IMR-90 (cell line): ENCODE data around the gene TAF3. TPM values are rescaled to one million over a fixed set of nuclear protein-coding genes. Genes with fewer than 3 reads are reported as not detected.
A peak's percentile ranks its signal among the peaks of the same experiment; 100 is the strongest.

Source experiments
- ATAC-seq: fragments of 200-7000 bp; cut with Tn5 transposase; 2 replicates; pipeline ENCODE4 v1.9.1; 2020; ENCODE audit warnings: low read depth, mild to moderate bottlenecking, moderate library complexity
- BruUV-seq: library from RNA; stranded (reverse); fragments of 400-500 nt; replicated peaks from 2 replicates; lab custom pipeline; 2021; lab: Mats Ljungman, UMichigan
- CTCF ChIA-PET: fragments of 300-600 bp; formaldehyde crosslinking; extraction: SDS; loops from one replicate; lab custom pipeline; 2021; ENCODE audit warnings: antibody characterized with exemption; lab: Yijun Ruan, JAX
- POLR2A ChIA-PET: fragments of 300-600 bp; sonication (Branson Sonifier 250); formaldehyde crosslinking; loops from one replicate; lab custom pipeline; 2022; ENCODE audit warnings: antibody characterized with exemption; ENCODE audit not compliant: unreplicated experiment; lab: Charles Lee
- DNase-seq: peaks from one replicate; pipeline ENCODE4 v3.0.0; 2013
- H2AFZ ChIP-seq: replicated peaks from 2 replicates; pipeline ENCODE3; 2013; ENCODE audit warnings: low read length, mild to moderate bottlenecking; ENCODE audit not compliant: poor library complexity
- H2AK5ac ChIP-seq: 2 replicates; pipeline ENCODE4 v1.6.1; 2013; ENCODE audit warnings: low read depth, low read length, inconsistent platforms
- H2AK9ac ChIP-seq: replicated peaks from 2 replicates; pipeline ENCODE3; 2013; ENCODE audit warnings: mild to moderate bottlenecking, low read depth, low read length, moderate library complexity; ENCODE audit not compliant: poor library complexity
- H2BK120ac ChIP-seq: 2 replicates; pipeline ENCODE4 v1.6.1; 2013; ENCODE audit warnings: low read depth, low read length, inconsistent platforms
- H2BK15ac ChIP-seq: 3 replicates; pipeline ENCODE4 v1.6.1; 2013; ENCODE audit warnings: low read depth, low read length, inconsistent platforms
- H2BK20ac ChIP-seq: 2 replicates; pipeline ENCODE4 v1.6.1; 2013; ENCODE audit warnings: low read depth, mild to moderate bottlenecking, inconsistent platforms, low read length, moderate library complexity
- H2BK5ac ChIP-seq: 2 replicates; pipeline ENCODE4 v1.6.1; 2013; ENCODE audit warnings: mild to moderate bottlenecking, low read depth, low read length, inconsistent platforms; ENCODE audit not compliant: poor library complexity, severe bottlenecking
- H3K14ac ChIP-seq: replicated peaks from 2 replicates; pipeline ENCODE4 v1.6.1; 2013; ENCODE audit warnings: low read depth, low read length, inconsistent platforms
- H3K18ac ChIP-seq: 2 replicates; pipeline ENCODE4 v1.6.1; 2013; ENCODE audit warnings: low read depth, low read length, control low read depth
- H3K23ac ChIP-seq: 2 replicates; pipeline ENCODE4 v1.6.1; 2013; ENCODE audit warnings: low read depth, low read length, inconsistent platforms
- H3K27ac ChIP-seq: 2 replicates; pipeline ENCODE4 v1.5.1; 2013; ENCODE audit warnings: mild to moderate bottlenecking, control low read depth, low read length; ENCODE audit not compliant: insufficient read depth
- H3K27me3 ChIP-seq: 2 replicates; pipeline ENCODE4 v1.6.1; 2013; ENCODE audit warnings: low read length; ENCODE audit not compliant: control insufficient read depth, insufficient read depth
- H3K36me3 ChIP-seq: 2 replicates; pipeline ENCODE4 v1.6.1; 2013; ENCODE audit warnings: low read length, mixed read lengths; ENCODE audit not compliant: control insufficient read depth, insufficient read depth
- H3K4ac ChIP-seq: 2 replicates; pipeline ENCODE4 v1.6.1; 2013; ENCODE audit warnings: low read depth, low read length, inconsistent platforms
- H3K4me1 ChIP-seq: 2 replicates; pipeline ENCODE4 v1.6.1; 2013; ENCODE audit warnings: low read length, mixed read lengths; ENCODE audit not compliant: control insufficient read depth, insufficient read depth
- H3K4me2 ChIP-seq: 2 replicates; pipeline ENCODE4 v1.6.1; 2013; ENCODE audit warnings: low read depth, mild to moderate bottlenecking, control low read depth, low read length, moderate library complexity
- H3K4me3 ChIP-seq: 2 replicates; pipeline ENCODE4 v1.5.1; 2013; ENCODE audit warnings: low read depth, mild to moderate bottlenecking, control low read depth, low read length, moderate library complexity; ENCODE audit not compliant: insufficient read depth
- H3K56ac ChIP-seq: 2 replicates; pipeline ENCODE4 v1.6.1; 2013; ENCODE audit warnings: low read length, inconsistent platforms; ENCODE audit not compliant: insufficient read depth; ENCODE audit errors: extremely low read depth
- H3K79me1 ChIP-seq, 2 experiments: 2 replicates each; pipeline ENCODE4 v1.6.1; 2013; ENCODE audit warnings: low read length in 2 of 2, inconsistent platforms in 1 of 2, low read depth in 1 of 2
- H3K9ac ChIP-seq: 2 replicates; pipeline ENCODE4 v1.6.1; 2013; ENCODE audit warnings: low read depth, low read length, control low read depth
- H3K9me1 ChIP-seq: 2 replicates; pipeline ENCODE4 v1.6.1; 2013; ENCODE audit warnings: low read length, inconsistent platforms; ENCODE audit not compliant: insufficient read depth
- H3K9me3 ChIP-seq: 2 replicates; pipeline ENCODE4 v1.6.1; 2013; ENCODE audit warnings: low read length; ENCODE audit not compliant: control insufficient read depth, insufficient read depth
- H4K20me1 ChIP-seq: 2 replicates; pipeline ENCODE4 v1.6.1; 2013; ENCODE audit warnings: low read length, inconsistent platforms; ENCODE audit not compliant: insufficient read depth
- H4K5ac ChIP-seq: 2 replicates; pipeline ENCODE4 v1.6.1; 2013; ENCODE audit warnings: mild to moderate bottlenecking, low read depth, low read length, control low read depth
- H4K8ac ChIP-seq, 2 experiments: 2 replicates each; pipeline ENCODE4 v1.6.1; 2013; ENCODE audit warnings: low read depth in 2 of 2, low read length in 2 of 2, control low read depth in 1 of 2, inconsistent platforms in 1 of 2
- H4K91ac ChIP-seq: 2 replicates; pipeline ENCODE4 v1.6.1; 2013; ENCODE audit warnings: low read depth, low read length, inconsistent platforms; ENCODE audit not compliant: insufficient read depth
- BHLHE40 ChIP-seq: fragments of 150-350 bp; IDR thresholded peaks from 2 replicates; pipeline ENCODE4 v1.6.1; 2016; ENCODE audit warnings: mild to moderate bottlenecking, low read depth, low read length
- CEBPB ChIP-seq: IDR thresholded peaks from 2 replicates; pipeline ENCODE4 v1.6.1; 2012; ENCODE audit warnings: low read depth, low read length, improper control_type of control experiment
- CHD1 ChIP-seq: IDR thresholded peaks from 2 replicates; pipeline ENCODE4 v1.6.1; 2012; ENCODE audit warnings: low read depth, low read length, improper control_type of control experiment
- CTCF ChIP-seq: conservative IDR thresholded peaks from 2 replicates; pipeline ENCODE4 v1.5.1; 2012; ENCODE audit warnings: mild to moderate bottlenecking, low read depth, low read length, improper control_type of control experiment
- ELK1 ChIP-seq: fragments of 150-350 bp; IDR thresholded peaks from 2 replicates; pipeline ENCODE4 v1.6.1; 2016; ENCODE audit warnings: low read depth, mild to moderate bottlenecking, low read length, moderate library complexity, borderline replicate concordance
- FOS ChIP-seq: fragments of 150-350 bp; IDR thresholded peaks from 2 replicates; pipeline ENCODE4 v1.6.1; 2016; ENCODE audit warnings: low read depth, low read length
- MAFK ChIP-seq: IDR thresholded peaks from 2 replicates; pipeline ENCODE4 v1.6.1; 2012; ENCODE audit warnings: low read depth, low read length, improper control_type of control experiment
- MAZ ChIP-seq: IDR thresholded peaks from 2 replicates; pipeline ENCODE4 v1.6.1; 2012; ENCODE audit warnings: low read depth, mild to moderate bottlenecking, low read length, improper control_type of control experiment, moderate library complexity, borderline replicate concordance
- MXI1 ChIP-seq: IDR thresholded peaks from 2 replicates; pipeline ENCODE4 v1.6.1; 2012; ENCODE audit warnings: low read depth, mild to moderate bottlenecking, low read length, moderate library complexity, borderline replicate concordance
- NFE2L2 ChIP-seq: fragments of 150-350 bp; IDR thresholded peaks from 2 replicates; pipeline ENCODE4 v1.6.1; 2016; ENCODE audit warnings: low read depth, mild to moderate bottlenecking, low read length
- POLR2A ChIP-seq: IDR thresholded peaks from 2 replicates; pipeline ENCODE4 v1.6.1; 2012; ENCODE audit warnings: mild to moderate bottlenecking, low read depth, low read length
- RAD21 ChIP-seq: IDR thresholded peaks from 2 replicates; pipeline ENCODE4 v1.6.1; 2012; ENCODE audit warnings: low read length, improper control_type of control experiment
- RCOR1 ChIP-seq: IDR thresholded peaks from 2 replicates; pipeline ENCODE4 v1.6.1; 2012; ENCODE audit warnings: mild to moderate bottlenecking, low read length, improper control_type of control experiment; ENCODE audit not compliant: insufficient replicate concordance
- RFX5 ChIP-seq: IDR thresholded peaks from 2 replicates; pipeline ENCODE4 v1.8.0; 2012; ENCODE audit warnings: low read depth, mild to moderate bottlenecking, low read length, moderate library complexity
- SMC3 ChIP-seq: fragments of 150-350 bp; IDR thresholded peaks from 2 replicates; pipeline ENCODE4 v1.6.1; 2016; ENCODE audit warnings: low read depth, mild to moderate bottlenecking, antibody characterized with exemption, low read length, moderate library complexity
- WGBS, 2 experiments: methylation state at CpG; one replicate each; pipeline versions ENCODE4 v1.1.5 to v1.1.7; 2013; ENCODE audit warnings: missing lambda C conversion rate in 2 of 2; ENCODE audit not compliant: insufficient read length in 1 of 2; ENCODE audit errors: extremely low coverage in 2 of 2; 5-methylcytosine and 5-hydroxymethylcytosine counted together
- dilution Hi-C: fragments of 300-500 bp; cut with HindIII; formaldehyde crosslinking; loops from one replicate; pipeline ENCODE4 v1.14.3; 2018; ENCODE audit warnings: low sequenced_read_pairs; ENCODE audit not compliant: unreplicated experiment
- in situ Hi-C: fragments of 300-500 bp; cut with MboI; formaldehyde crosslinking; loops from 3 replicates; pipeline ENCODE4 v1.14.3; 2019; ENCODE audit warnings: low sequenced_read_pairs, inconsistent platforms, mixed read lengths
- intact Hi-C: fragments of 100-400 bp; cut with micrococcal nuclease; formaldehyde crosslinking; loops from 2 replicates; pipeline ENCODE4 v1.10.0; 2022
- polyA plus RNA-seq, 3 experiments: library from polyadenylated mRNA; depleted of rRNA; stranded (reverse); fragments of >200 nt; gene quantifications; 2 replicates each; pipeline ENCODE4 v1.2.3, GENCODE V29; 2012; ENCODE audit warnings: low replicate concordance in 1 of 3
- total RNA-seq: library from RNA; depleted of rRNA; stranded (reverse); fragments of >200 nt; gene quantifications from 2 replicates; pipeline ENCODE4 v1.2.3, GENCODE V29; 2012
- TF ChIP-seq, protein P1 (sequence below): fragments of 150-350 bp; IDR thresholded peaks from 2 replicates; pipeline ENCODE4 v1.6.1; 2017; ENCODE audit warnings: mild to moderate bottlenecking, antibody characterized with exemption, low read length, low read depth

Gene TAF3
- total and polyA plus RNA-seq, 2 of the 4 experiments (the other 2 are of a cell fraction): 1.4 to 2.3 TPM

GRCh38 chr10:7797582-7797981, 20.7 kb upstream of the TAF3 start:
- Histone ChIP-seq H3K4ac (no peak overlapping the region), H3K79me1 (peaks cover 14 to 33% of the 10 kb centered on the region in 2 experiments), H3K9me3 (no peaks in the 10 kb centered on the region), H2BK20ac (no peak overlapping the region), H3K4me1 (peaks cover 9% of the 10 kb centered on the region), H3K9me1 (0 out of 2 replicates have a peak, but pooled peaks cover 3% of the 10 kb centered on the region), H2AFZ (no peak overlapping the region), H3K23ac (no peak overlapping the region), H3K27me3 (no peaks in the 10 kb centered on the region), H3K4me3 (no peak overlapping the region), H3K14ac (no peak overlapping the region), H3K27ac (peak overlapping the region; percentile 29; the same call in 1 of the 2 replicates), H3K56ac (no peak overlapping the region), H4K91ac (no peak overlapping the region), H2BK120ac (no peak overlapping the region), H4K20me1 (peaks cover 21% of the 10 kb centered on the region; the same call in 1 of the 2 replicates), H2BK15ac (no peak overlapping the region), H2BK5ac (peak overlapping the region; percentile 90), H4K5ac (no peak overlapping the region), H4K8ac (no peak overlapping the region), H3K9ac (no peak overlapping the region), H3K18ac (no peak overlapping the region), H2AK5ac (no peak overlapping the region), H2AK9ac (no peak overlapping the region), H3K36me3 (peaks cover 15% of the 10 kb centered on the region), H3K4me2 (0 out of 2 replicates have a peak overlapping the region, but pooled peaks have one; percentile 62)
- in situ Hi-C loops: loop anchor here (25.0 kb wide), 1 partner anchor 1060 kb away; no protein-coding TSS in a partner anchor
- POLR2A ChIA-PET: interaction anchor here (1.1 kb wide), 1 partner anchor 10 kb away, joined by 6 read pairs; the partner anchor contains the start of genes ATP5F1C and KIN
- ATAC-seq (peak; percentile 98), DNase-seq (peak; percentile 96)
- TF ChIP-seq SMC3 (no peak), CHD1 (no peak), MAFK (no peak), CEBPB (no peak), ELK1 (no peak), POLR2A (no peak), NFE2L2 (no peak), MXI1 (no peak), MAZ (peak; percentile 76; the same call in 1 of the 2 replicates), RFX5 (0 out of 2 replicates have a peak, but pooled peaks have one; percentile 10), CTCF (no peak), RCOR1 (peak; percentile 30), RAD21 (no peak), BHLHE40 (peak; percentile 77; the same call in 1 of the 2 replicates), FOS (peak; percentile 93)
- TF ChIP-seq, protein P1, sequence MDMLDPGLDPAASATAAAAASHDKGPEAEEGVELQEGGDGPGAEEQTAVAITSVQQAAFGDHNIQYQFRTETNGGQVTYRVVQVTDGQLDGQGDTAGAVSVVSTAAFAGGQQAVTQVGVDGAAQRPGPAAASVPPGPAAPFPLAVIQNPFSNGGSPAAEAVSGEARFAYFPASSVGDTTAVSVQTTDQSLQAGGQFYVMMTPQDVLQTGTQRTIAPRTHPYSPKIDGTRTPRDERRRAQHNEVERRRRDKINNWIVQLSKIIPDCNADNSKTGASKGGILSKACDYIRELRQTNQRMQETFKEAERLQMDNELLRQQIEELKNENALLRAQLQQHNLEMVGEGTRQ: no peak
- dilution Hi-C loops: no loop called here
- BruUV-seq: no TSS peak
- CTCF ChIA-PET: no interaction called here
- intact Hi-C loops: no loop called here
- WGBS, 2 experiments: no CpG with 5 or more reads among the region's 6 CpGs
